Measurements from ENCODE around the gene MYBPHL. TPM values are rescaled to one million over a fixed set of nuclear protein-coding genes. Genes with fewer than 3 reads are reported as not detected.

MYBPHL gene
- total and polyA plus RNA-seq, 4 donors, result 0.34 to 3.3 (median 1.4) TPM

- no peak overlapping the region for H3K4me3 ChIP-seq
- 79 to 96% methylated on average over 7 of the region's 7 CpGs for WGBS, 2 donors
These were observed 50.7 kb downstream of the MYBPHL start for GRCh38 chr1:109256085-109256484.

GRCh38 chr1:109255678-109256077 is 51.1 kb downstream of the MYBPHL start:
- no peak for DNase-seq
- peaks cover 0 to 30% (median 11%) of the 10 kb centered on the region in 5 donors for H3K4me1 ChIP-seq (ENCODE audit: control insufficient read depth in 5 of 5, insufficient read depth in 5 of 5, low read length in 5 of 5)
- H3K27me3 ChIP-seq (ENCODE audit: control insufficient read depth in 3 of 3, insufficient read depth in 3 of 3, low read length in 2 of 3), result no peaks in the 10 kb centered on the region
- no peak for ATAC-seq (ENCODE audit: insufficient read depth, low FRiP score)
- H3K4me3 ChIP-seq, result no peak overlapping the region
- no peak for TF ChIP-seq CTCF (IDR thresholded peaks at IDR 0.05; ENCODE audit: control extremely low read depth, extremely low read depth)
- no peak overlapping the region for H3K27ac ChIP-seq (ENCODE audit: low read depth in 1 of 2, low read length in 1 of 2)
- 91 to 96% methylated on average over 5 of the region's 5 CpGs for WGBS, 2 donors
- H3K9ac ChIP-seq (ENCODE audit: insufficient read depth in 1 of 2, low read length in 2 of 2), result no peak overlapping the region
- peaks cover 0 to 5% (median under 1%) of the 10 kb centered on the region in 4 donors for H3K36me3 ChIP-seq (ENCODE audit: control insufficient read depth in 4 of 4, insufficient read depth in 4 of 4, low read length in 4 of 4)
- no peaks in the 10 kb centered on the region for H3K9me3 ChIP-seq (ENCODE audit: control insufficient read depth in 4 of 4, insufficient read depth in 3 of 4, low read length in 3 of 4)

More at GRCh38 chr1:109256085-109256484, 50.7 kb downstream of the MYBPHL start:
- Histone ChIP-seq H3K9me3 (ENCODE audit: control insufficient read depth in 4 of 4, insufficient read depth in 3 of 4, low read length in 3 of 4) (no peaks in the 10 kb centered on the region), H3K36me3 (ENCODE audit: control insufficient read depth in 4 of 4, insufficient read depth in 4 of 4, low read length in 4 of 4) (peaks cover 0 to 5% (median under 1%) of the 10 kb centered on the region in 4 donors), H3K27me3 (ENCODE audit: control insufficient read depth in 3 of 3, insufficient read depth in 3 of 3, low read length in 2 of 3) (no peaks in the 10 kb centered on the region), H3K4me1 (ENCODE audit: control insufficient read depth in 5 of 5, insufficient read depth in 5 of 5, low read length in 5 of 5) (peaks cover 0 to 30% (median 11%) of the 10 kb centered on the region in 5 donors), H3K9ac (ENCODE audit: insufficient read depth in 1 of 2, low read length in 2 of 2) (no peak overlapping the region), H3K27ac (ENCODE audit: low read depth in 1 of 2, low read length in 1 of 2) (no peak overlapping the region)
- ATAC-seq (ENCODE audit: insufficient read depth, low FRiP score) (no peak), DNase-seq (no peak)
- no peak for TF ChIP-seq CTCF (IDR thresholded peaks at IDR 0.05; ENCODE audit: control extremely low read depth, extremely low read depth)

GRCh38 chr1:109255097-109255651 is 51.6 kb downstream of the MYBPHL start:
- 67 to 76% methylated on average over 14 to 15 of the region's 15 CpGs for WGBS, 2 donors
- no peaks in the 10 kb centered on the region for H3K9me3 ChIP-seq (ENCODE audit: control insufficient read depth in 4 of 4, insufficient read depth in 3 of 4, low read length in 3 of 4)
- H3K4me1 ChIP-seq (ENCODE audit: control insufficient read depth in 5 of 5, insufficient read depth in 5 of 5, low read length in 5 of 5), result peaks cover 0 to 31% (median 13%) of the 10 kb centered on the region in 5 donors
- no peak overlapping the region for H3K9ac ChIP-seq (ENCODE audit: insufficient read depth in 1 of 2, low read length in 2 of 2)
- H3K27ac ChIP-seq (ENCODE audit: low read depth in 1 of 2, low read length in 1 of 2), result no peak overlapping the region
- no peak for TF ChIP-seq CTCF (IDR thresholded peaks at IDR 0.05; ENCODE audit: control extremely low read depth, extremely low read depth)
- H3K36me3 ChIP-seq (ENCODE audit: control insufficient read depth in 4 of 4, insufficient read depth in 4 of 4, low read length in 4 of 4), result peaks cover 0 to 5% (median under 1%) of the 10 kb centered on the region in 4 donors
- H3K4me3 ChIP-seq, result no peak overlapping the region
- no peak for ATAC-seq (ENCODE audit: insufficient read depth, low FRiP score)
- no peak for DNase-seq
- H3K27me3 ChIP-seq (ENCODE audit: control insufficient read depth in 3 of 3, insufficient read depth in 3 of 3, low read length in 2 of 3), result no peaks in the 10 kb centered on the region
